PC-9 (cell line): ENCODE data around the gene DGKK.

Experiments used
- CTCF ChIP-seq: fragments of 200-600 bp; sonication (generic); conservative IDR thresholded peaks from 2 replicates; pipeline ENCODE4 v1.6.1; 2017; ENCODE audit warnings: mixed run types, antibody characterized with exemption, mild to moderate bottlenecking, moderate library complexity
- EZH2 ChIP-seq: fragments of 200-600 bp; sonication (generic); IDR thresholded peaks from 2 replicates; pipeline ENCODE4 v1.8.0; 2017; ENCODE audit warnings: antibody characterized with exemption, low read depth

DNA sequence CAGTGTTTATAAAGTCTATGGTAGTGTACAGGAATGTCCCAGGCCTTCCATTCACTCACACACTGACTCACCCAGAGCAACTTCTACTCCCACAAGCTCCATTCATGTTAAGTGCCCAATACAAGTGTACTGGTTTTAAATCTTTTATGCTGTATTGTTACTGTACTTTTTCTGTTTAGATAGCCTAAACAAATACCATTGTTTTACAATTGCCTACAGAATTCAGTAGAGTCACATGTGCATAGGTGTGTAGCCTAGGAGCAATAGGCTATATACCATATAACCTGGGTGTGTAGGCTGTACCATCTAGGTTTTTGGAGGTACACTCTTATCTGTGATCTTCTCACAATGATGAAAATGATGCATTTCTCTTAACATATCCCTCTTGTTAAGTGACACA, 126.7 kb downstream of the DGKK start:
- TF ChIP-seq CTCF (no peak), EZH2 (no peak)
